Retina (tissue), 1 donor: ENCODE results near the gene RNF7.
"Not testable (repeated sequence)": the region's sequence is repeated elsewhere in the genome, so short reads cannot be mapped to it uniquely, and the experiment has no call there.

Experiments
- DNase-seq: peaks from one replicate; pipeline ENCODE4 v3.0.0-alpha.2; 2016

The RNF7 gene

GRCh38 chr3:141735770-141736465 is 2.2 kb upstream of the RNF7 start:
- no peak for DNase-seq

DNA sequence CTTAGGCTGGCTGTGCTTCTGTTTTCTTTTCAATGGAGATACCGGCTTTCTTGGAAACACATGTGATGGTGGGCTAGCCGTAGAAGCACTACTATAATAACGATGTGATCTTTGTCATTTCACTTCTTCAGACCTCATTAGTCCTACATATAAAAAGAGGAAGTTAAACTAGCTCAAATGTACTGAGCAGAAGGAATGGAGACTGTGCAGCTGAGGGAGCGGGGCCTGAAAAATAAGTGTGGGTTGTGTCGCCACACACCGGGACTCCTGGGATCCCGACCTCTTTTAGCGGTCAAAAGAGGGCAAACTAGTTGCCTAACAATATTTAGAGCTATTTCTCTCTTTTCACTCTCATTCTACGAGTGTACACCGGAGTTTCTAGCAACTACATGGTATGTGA is 1.0 kb upstream of the RNF7 start:
- no peak for DNase-seq

GRCh38 chr3:141737678-141738021 is 448 bp upstream of the RNF7 start:
- DNase-seq, result no peak

DNA sequence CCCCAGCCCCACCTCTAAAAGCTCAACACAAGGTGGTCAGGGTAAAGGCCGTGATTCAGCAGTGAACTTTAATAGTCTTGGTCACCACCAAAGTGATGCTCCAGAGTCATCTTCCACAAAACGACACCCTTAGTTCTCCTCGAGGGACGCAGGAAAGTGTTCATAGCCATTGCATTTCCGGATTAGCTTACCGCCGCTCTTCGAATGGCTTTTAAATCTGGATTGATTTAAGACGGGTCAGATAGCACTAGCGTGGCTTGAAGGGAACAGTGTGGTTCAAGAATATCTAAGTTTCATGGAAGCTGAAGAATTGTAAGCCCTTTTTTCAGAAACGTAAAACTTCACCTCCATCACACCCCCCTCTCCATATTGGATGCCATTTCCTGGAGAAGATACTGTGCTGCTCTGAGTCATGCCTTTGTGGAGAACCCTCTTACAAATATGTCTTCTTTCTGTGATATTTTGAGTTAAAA is 829 bp downstream of the RNF7 start:
- DNase-seq, result peak; percentile 72

DNA sequence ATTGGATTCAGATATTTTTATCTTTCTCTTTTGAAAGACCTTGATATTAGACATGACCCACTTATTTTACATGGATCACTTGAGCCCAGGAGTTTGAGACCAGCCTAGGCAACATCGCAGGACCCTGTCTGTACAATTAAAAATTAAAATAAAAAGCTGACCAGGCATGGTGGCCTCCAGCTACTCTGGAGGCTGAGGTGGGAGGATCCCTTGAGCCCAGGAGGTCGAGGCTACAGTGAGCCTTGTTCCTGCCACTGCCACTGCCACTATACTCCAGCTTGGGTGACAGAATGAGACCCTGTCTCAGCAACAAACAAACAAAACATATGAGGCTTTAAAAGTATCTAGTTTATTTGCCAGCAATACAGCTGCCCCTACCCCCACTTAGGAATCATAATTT is 1.6 kb downstream of the RNF7 start:
- no peak for DNase-seq

DNA sequence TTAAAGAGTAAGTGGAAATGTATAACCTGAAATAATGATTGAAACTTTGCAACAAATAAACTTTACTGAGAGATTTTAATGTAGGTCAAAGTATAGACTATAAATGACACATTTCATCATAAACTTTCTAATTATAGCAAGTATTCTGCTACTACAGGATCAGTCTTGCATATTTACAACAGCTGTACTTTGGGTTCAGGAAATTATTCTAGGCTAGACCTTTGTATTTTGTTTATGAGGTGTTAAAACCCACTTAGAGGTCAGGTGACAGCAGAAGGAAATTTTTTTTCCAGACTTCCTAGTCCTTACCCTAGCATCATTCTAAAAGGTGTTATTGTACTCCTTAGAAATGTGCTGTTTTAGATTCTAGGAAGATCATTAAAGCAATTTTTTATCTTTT is 2.3 kb downstream of the RNF7 start:
- no peak for DNase-seq

DNA sequence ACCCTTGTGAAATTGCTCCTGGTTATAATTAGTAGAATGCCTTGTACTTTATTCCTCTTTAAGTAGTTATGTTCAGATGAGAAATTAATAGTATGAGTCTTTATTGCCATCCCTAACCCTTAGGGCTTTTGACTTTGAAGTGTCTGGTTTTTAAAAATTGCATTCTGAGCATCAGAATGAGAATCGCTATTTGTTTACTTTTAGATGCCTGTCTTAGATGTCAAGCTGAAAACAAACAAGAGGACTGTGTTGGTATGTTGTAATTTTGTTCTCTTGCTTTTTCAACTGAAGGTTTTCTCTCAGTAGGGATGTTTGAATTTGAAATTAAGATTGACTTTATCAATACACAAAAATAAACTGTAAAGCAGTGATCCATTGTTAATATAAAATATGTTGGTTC is 5.2 kb downstream of the RNF7 start:
- DNase-seq, result no peak

DNA sequence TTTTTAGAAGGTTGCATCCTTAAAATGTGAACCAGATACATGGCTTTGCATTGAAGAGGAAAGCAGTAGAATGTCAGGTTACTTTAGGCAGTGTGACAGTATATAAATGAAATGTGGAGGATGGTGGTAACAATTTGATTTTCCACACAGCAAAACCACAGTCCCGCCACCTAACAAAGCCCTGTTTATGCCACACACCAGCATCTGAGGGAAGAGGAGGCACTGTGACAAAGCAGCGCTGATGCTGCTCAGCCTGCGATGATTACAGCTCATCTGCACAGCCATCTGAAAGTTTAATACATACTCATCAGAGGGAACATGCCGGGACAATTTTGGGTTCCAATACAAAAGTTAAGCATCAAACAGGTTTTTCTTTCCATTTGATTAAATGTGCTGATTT is 8.9 kb downstream of the RNF7 start:
- no peak for DNase-seq

DNA sequence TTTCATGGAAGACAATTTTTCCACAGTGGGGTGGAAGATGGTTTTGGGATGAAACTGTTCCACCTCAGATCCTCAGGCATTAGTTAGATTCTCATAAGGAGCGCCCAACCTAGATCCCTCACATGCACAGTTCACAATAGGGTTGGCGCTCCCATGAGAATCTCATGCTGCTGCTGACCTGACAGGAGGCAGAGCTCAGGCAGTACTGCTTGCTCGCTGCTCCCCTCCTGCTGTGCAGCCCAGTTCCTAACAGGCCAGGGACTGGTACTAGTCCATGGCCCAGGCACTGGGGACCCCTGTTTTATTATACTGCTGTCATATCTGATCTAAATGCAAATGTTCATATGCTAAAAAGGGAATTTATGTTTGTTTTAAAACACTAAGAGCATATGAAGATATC is 15.3 kb downstream of the RNF7 start:
- DNase-seq, result no peak

GRCh38 chr3:141754032-141754431 is 15.9 kb downstream of the RNF7 start:
- DNase-seq, result no peak

DNA sequence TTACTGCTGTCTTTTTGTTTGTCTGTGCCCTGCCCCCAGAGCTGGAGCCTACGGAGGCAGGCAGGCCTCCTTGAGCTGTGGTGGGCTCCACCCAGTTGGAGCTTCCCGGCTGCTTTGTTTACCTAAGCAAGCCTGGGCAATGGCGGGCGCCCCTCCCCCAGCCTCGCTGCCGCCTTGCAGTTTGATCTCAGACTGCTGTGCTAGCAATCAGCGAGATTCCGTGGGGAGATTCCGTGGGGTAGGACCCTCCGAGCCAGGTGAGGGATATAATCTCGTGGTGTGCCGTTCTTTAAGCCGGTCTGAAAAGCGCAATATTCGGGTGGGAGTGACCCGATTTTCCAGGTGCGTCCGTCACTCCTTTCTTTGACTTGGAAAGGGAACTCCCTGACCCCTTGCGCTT is 24.5 kb downstream of the RNF7 start:
- DNase-seq, result not testable (repeated sequence)

GRCh38 chr3:141763088-141763750 is 25.1 kb downstream of the RNF7 start, which contains the start of gene GRK7:
Gene GRK7 (plus strand): TSS chr3:141763408. CDS start chr3:141778285, 14,877 bp downstream.
- no peak for DNase-seq

DNA sequence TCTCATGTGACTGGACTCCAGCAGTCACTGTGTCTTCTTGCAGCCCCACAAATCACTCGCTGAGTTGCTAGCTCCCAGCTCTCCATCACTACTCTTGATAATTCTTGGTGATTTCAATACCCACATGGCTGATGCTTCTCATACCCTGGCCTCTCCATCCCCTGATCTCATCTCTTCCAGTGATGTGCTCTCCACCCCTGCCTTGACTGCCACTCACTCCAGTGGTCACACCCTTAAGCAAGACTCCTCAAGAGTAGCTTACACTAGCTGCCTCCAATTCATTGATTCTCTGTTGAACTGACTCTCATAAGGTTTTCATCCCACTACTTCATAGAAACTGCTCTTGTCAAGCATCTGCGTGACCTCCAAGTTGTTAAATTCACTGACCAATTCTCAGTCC is 25.9 kb downstream of the RNF7 start:
- DNase-seq, result no peak

DNA sequence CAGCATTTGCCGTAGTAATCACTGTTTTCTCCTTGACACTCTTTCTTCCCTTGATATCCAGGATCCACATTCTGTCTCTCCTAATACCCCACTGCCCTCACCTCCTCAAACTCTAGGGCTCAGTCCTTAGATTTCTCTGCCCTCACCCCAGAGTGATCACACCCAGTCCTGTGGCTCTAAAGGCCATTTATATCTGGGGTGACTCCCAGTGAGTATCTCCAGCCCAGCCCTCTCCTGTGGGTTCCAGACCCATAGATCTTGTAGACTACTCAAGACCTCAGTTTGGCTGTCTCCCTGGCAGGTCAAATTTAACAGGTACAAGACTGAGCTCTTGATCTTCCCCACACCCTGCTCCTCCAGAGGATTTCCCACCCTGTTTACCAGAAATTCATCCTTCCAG is 26.4 kb downstream of the RNF7 start:
- no peak for DNase-seq

- DNase-seq, result no peak
These were observed 26.9 kb downstream of the RNF7 start for GRCh38 chr3:141764986-141765385.

- no peak for DNase-seq
These were observed 29.0 kb downstream of the RNF7 start for GRCh38 chr3:141767066-141767465.

- DNase-seq, result peak; percentile 50
These were observed 31.3 kb downstream of the RNF7 start for GRCh38 chr3:141769221-141769894.

- DNase-seq, result no peak
These were observed 35.6 kb downstream of the RNF7 start for GRCh38 chr3:141773676-141774075.

DNA sequence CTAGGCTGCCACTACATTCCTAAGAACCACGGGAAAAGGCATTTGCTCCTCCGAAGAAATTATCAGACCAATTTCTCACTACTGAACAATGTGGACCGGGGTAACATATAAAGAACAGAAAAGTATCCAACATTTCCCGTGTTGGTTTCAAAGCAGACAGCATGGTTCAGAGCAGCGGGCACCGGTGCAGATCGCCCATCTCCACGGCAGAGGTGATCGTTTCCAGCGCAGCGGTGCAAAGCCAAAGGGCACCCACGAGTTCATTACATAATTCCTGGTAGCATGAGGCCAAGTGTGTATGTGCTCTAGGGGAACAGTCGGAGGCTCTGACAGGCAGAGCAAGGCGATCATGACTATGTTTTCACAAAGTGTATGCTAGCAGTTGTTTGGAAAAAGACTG is 38.3 kb downstream of the RNF7 start:
- no peak for DNase-seq

GRCh38 chr3:141776885-141777284 is 38.8 kb downstream of the RNF7 start:
- DNase-seq, result peak; percentile 17

DNA sequence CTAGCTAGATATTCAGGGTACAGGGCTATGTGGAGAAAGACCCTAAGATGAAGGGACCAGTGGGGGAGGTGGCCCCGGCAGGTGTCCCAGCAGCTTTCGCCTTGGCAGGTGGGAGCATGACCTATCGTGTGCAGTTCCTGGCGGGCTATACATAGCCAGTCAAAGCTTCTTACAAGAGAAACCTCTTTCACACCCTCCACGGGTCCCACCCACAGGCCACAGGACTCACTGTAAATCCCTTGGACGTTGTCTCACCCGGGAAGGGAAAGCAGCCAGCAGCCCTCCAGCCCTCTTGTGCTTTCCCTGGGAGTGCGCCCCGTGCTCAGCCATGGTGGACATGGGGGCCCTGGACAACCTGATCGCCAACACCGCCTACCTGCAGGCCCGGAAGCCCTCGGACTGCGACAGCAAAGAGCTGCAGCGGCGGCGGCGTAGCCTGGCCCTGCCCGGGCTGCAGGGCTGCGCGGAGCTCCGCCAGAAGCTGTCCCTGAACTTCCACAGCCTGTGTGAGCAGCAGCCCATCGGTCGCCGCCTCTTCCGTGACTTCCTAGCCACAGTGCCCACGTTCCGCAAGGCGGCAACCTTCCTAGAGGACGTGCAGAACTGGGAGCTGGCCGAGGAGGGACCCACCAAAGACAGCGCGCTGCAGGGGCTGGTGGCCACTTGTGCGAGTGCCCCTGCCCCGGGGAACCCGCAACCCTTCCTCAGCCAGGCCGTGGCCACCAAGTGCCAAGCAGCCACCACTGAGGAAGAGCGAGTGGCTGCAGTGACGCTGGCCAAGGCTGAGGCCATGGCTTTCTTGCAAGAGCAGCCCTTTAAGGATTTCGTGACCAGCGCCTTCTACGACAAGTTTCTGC is 40.1 kb downstream of the RNF7 start:
- no peak for DNase-seq

DNA sequence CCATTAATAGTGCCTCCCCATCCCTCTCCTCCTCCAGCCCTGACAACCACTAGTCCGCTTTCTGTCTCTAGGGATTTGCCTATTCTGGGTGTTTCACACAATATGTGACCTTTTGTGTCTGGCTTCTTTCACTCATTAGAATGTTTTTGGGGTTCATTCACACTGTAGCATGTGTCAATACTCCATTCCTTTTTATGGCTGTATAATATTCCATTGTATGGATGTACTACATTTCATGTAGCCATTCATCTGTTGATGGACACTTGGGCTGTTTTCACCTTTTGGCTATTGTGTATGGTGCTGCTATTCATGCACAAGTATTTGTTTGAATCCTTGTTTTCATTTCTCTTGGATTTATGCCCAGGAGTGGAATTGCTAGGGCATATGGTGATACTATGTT is 41.6 kb downstream of the RNF7 start:
- no peak for DNase-seq

GRCh38 chr3:141782386-141782932 is 44.4 kb downstream of the RNF7 start:
- no peak for DNase-seq
